ENCODE measurements around the gene SLC25A12. TPM values are rescaled to one million over a fixed set of nuclear protein-coding genes. Genes with fewer than 3 reads are reported as not detected.

The SLC25A12 gene, protein sequence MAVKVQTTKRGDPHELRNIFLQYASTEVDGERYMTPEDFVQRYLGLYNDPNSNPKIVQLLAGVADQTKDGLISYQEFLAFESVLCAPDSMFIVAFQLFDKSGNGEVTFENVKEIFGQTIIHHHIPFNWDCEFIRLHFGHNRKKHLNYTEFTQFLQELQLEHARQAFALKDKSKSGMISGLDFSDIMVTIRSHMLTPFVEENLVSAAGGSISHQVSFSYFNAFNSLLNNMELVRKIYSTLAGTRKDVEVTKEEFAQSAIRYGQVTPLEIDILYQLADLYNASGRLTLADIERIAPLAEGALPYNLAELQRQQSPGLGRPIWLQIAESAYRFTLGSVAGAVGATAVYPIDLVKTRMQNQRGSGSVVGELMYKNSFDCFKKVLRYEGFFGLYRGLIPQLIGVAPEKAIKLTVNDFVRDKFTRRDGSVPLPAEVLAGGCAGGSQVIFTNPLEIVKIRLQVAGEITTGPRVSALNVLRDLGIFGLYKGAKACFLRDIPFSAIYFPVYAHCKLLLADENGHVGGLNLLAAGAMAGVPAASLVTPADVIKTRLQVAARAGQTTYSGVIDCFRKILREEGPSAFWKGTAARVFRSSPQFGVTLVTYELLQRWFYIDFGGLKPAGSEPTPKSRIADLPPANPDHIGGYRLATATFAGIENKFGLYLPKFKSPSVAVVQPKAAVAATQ
- polyA plus RNA-seq (2013), result 20.1 TPM

DNA sequence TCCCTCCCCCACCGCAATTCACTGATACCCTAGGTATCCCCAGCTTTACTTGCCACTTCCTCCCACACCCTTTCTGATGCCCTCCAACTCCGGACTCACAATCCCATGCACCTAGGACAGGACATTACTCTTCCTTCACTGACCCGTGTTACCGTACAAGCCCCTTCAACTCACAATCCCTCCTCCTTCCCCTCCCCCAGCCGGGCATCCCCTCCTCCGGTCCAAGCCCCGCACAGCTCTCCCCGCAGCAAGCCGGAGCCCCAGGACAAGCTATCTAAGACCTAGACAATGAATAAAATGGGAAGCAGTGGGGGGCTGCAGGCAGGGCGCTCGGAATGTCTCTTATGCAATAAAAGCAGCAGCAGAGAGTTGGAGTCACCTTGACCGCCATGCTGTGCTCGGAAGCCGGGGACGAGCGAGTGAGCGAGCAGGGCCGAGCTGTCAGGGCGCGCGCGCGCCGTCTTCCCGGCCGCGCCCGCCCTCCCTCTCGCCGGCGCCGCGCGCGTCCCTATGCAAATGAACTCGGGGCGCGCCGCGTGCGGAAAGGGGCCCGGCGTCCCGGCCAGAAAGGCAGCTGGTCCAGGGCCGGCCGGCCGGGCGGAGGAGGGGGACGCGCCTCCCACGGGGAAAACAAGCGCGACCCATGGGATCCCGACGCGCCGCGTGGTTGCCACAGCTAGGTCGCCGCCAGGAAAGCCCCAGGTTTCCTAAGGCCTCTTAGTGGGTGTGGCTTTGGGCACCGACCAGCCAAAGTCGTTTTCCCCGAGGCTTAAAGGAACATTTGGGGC, at the start of gene SLC25A12:
TSS of gene SLC25A12 (minus strand) at position 421 of the 788 bp plus-strand sequence. CDS start at position 391, 30 bp downstream.
- Histone ChIP-seq H3K27ac (ENCODE audit: insufficient read depth in 1 of 2, low read depth in 1 of 2, low read length in 2 of 2, poor library complexity in 1 of 2, severe bottlenecking in 2 of 2) (peak within 1 kb of the TSS; percentile 69 to 89), H3K4me3 (ENCODE audit: control insufficient read depth in 1 of 7, extremely low read depth in 1 of 7, insufficient read depth in 4 of 7, low read depth in 2 of 7, low read length in 6 of 7) (peak within 1 kb of the TSS; percentile 82 to 96 (median 91)), H3K9me3 (ENCODE audit: control extremely low read depth in 1 of 5, control insufficient read depth in 4 of 5, insufficient read depth in 2 of 5, low read depth in 1 of 5, low read length in 4 of 5) (no peaks in the 10 kb centered on the region), H3K36me3 (ENCODE audit: control insufficient read depth in 4 of 4, insufficient read depth in 4 of 4, low read length in 3 of 4) (peaks cover 2 to 7% (median 4%) of the 10 kb centered on the region in 4 experiments), H3K4me1 (ENCODE audit: control extremely low read depth in 1 of 4, control insufficient read depth in 4 of 4, insufficient read depth in 4 of 4, low read length in 3 of 4) (peaks cover 9 to 17% (median 12%) of the 10 kb centered on the region in 4 experiments), H3K27me3 (replicated peaks in 2 of 5; ENCODE audit: control insufficient read depth in 4 of 5, insufficient read depth in 5 of 5, low read length in 4 of 5) (no peaks in the 10 kb centered on the region)
- peak; percentile 66 to 83 (median 68) for DNase-seq
- 0% methylated on average over 58 of the region's 63 CpGs for WGBS (ENCODE audit: insufficient coverage)
- CTCF ChIA-PET, result interaction anchor here (0.9 to 1.0 kb wide), 2 partner anchors 11 to 28 kb away, joined by 3 read pairs; partner anchors contain the start of gene HAT1
- POLR2A ChIA-PET, result no interaction called here

DNA sequence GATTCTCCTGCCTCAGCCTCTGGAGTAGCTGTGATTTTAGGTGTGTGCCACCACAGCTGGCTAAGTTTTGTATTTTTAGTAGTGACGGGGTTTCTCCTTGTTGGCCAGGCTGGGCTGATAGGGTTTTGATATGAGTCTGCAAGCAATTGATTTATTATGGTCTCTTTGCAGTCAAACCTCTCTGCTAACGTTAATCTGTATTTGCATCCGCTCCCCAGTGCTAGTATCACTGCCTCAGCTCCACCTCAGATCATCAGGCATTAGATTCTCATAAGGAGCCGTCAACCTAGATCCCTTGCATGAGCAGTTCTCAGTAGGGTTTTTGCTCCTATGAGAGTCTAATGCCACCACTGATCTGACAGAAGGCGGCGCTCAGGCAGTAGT, 47.3 kb upstream of the SLC25A12 start:
- Histone ChIP-seq H3K27me3 (replicated peaks in 2 of 5; ENCODE audit: control insufficient read depth in 4 of 5, insufficient read depth in 5 of 5, low read length in 4 of 5) (no peaks in the 10 kb centered on the region), H3K4me1 (ENCODE audit: control extremely low read depth in 1 of 4, control insufficient read depth in 4 of 4, insufficient read depth in 4 of 4, low read length in 3 of 4) (peaks cover 0 to 9% (median 0%) of the 10 kb centered on the region in 4 experiments), H3K4me3 (ENCODE audit: control insufficient read depth in 1 of 7, extremely low read depth in 1 of 7, insufficient read depth in 4 of 7, low read depth in 2 of 7, low read length in 6 of 7) (no peak overlapping the region), H3K36me3 (ENCODE audit: control insufficient read depth in 4 of 4, insufficient read depth in 4 of 4, low read length in 3 of 4) (peaks cover 1 to 8% (median 5%) of the 10 kb centered on the region in 4 experiments), H3K9me3 (ENCODE audit: control extremely low read depth in 1 of 5, control insufficient read depth in 4 of 5, insufficient read depth in 2 of 5, low read depth in 1 of 5, low read length in 4 of 5) (peaks cover 0 to 7% (median 0%) of the 10 kb centered on the region in 5 experiments), H3K27ac (ENCODE audit: insufficient read depth in 1 of 2, low read depth in 1 of 2, low read length in 2 of 2, poor library complexity in 1 of 2, severe bottlenecking in 2 of 2) (no peak overlapping the region)
- no peak for DNase-seq
- ChIA-PET POLR2A (no interaction called here), CTCF (interaction anchor here (1.1 kb wide), 1 partner anchor 20 kb away, joined by 3 read pairs; the partner anchor contains the start of gene HAT1)
- 100% methylated on average over 4 of the region's 6 CpGs for WGBS (ENCODE audit: insufficient coverage)

DNA sequence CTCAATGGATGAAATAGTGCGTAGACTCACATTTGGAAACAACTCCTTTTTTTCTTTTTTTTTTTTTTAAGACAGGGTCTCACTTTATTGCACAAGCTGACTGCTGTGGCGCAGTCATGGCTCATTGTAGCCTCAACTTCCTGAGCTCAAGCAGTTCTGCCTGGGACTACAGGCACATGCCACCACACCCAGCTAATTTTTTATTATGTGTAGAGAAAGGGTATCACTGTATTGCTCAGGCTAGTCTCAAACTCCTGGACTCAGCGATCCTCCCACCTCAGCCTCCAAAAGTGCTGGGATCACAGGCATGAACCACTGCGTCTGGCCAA, 45.7 kb upstream of the SLC25A12 start:
- no peak overlapping the region for H3K27ac ChIP-seq (ENCODE audit: insufficient read depth in 1 of 2, low read depth in 1 of 2, low read length in 2 of 2, poor library complexity in 1 of 2, severe bottlenecking in 2 of 2)
- H3K9me3 ChIP-seq (ENCODE audit: control extremely low read depth in 1 of 5, control insufficient read depth in 4 of 5, insufficient read depth in 2 of 5, low read depth in 1 of 5, low read length in 4 of 5), result peaks cover 0 to 7% (median 0%) of the 10 kb centered on the region in 5 experiments
- CTCF ChIA-PET, result interaction anchor here (1.2 kb wide), 1 partner anchor 30 kb away, joined by 3 read pairs; no protein-coding TSS in a partner anchor
- H3K36me3 ChIP-seq (ENCODE audit: control insufficient read depth in 4 of 4, insufficient read depth in 4 of 4, low read length in 3 of 4), result peaks cover 1 to 8% (median 7%) of the 10 kb centered on the region in 4 experiments
- 94% methylated on average over 3 of the region's 4 CpGs for WGBS (ENCODE audit: insufficient coverage)
- peaks cover 0 to 9% (median 0%) of the 10 kb centered on the region in 4 experiments for H3K4me1 ChIP-seq (ENCODE audit: control extremely low read depth in 1 of 4, control insufficient read depth in 4 of 4, insufficient read depth in 4 of 4, low read length in 3 of 4)
- DNase-seq, result peak in 2 of 3 donors; percentile 25 to 32
- H3K4me3 ChIP-seq (ENCODE audit: control insufficient read depth in 1 of 7, extremely low read depth in 1 of 7, insufficient read depth in 4 of 7, low read depth in 2 of 7, low read length in 6 of 7), result no peak overlapping the region
- H3K27me3 ChIP-seq (replicated peaks in 2 of 5; ENCODE audit: control insufficient read depth in 4 of 5, insufficient read depth in 5 of 5, low read length in 4 of 5), result no peaks in the 10 kb centered on the region
- POLR2A ChIA-PET, result no interaction called here

DNA sequence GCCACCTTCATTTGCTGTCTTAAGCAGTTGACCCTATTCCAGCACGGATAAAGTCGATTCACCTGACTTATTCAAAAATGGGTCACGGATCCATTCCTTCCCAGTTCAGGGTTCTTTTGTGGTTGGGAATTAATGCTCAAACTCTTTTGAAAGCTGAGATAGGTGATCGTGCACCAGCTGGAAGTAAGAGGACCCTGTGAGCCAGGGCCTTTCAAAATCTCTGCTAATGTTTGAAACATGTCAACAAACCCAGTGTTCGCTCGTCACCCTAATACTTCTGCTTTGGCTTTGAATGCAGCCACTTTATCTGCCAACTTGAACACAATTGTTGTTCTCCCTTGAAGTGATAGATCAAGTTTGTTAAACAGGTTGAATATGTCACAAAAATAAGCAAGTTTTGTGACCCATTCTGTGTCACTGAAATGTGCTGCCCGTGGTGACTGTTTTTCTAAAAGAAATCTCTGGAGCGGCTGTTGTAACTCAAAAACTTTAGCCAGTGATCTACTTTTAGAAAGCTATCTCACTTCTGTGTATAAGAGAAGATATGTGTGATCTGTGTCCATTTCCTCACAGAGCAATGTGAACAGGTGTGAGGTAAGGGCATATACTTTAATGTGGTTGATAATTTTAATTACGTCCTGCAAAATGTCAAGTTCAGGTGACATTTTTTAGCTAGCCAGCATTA, 45.2 kb upstream of the SLC25A12 start:
- Histone ChIP-seq H3K27me3 (replicated peaks in 2 of 5; ENCODE audit: control insufficient read depth in 4 of 5, insufficient read depth in 5 of 5, low read length in 4 of 5) (no peaks in the 10 kb centered on the region), H3K9me3 (ENCODE audit: control extremely low read depth in 1 of 5, control insufficient read depth in 4 of 5, insufficient read depth in 2 of 5, low read depth in 1 of 5, low read length in 4 of 5) (peaks cover 0 to 7% (median 0%) of the 10 kb centered on the region in 5 experiments), H3K4me1 (ENCODE audit: control extremely low read depth in 1 of 4, control insufficient read depth in 4 of 4, insufficient read depth in 4 of 4, low read length in 3 of 4) (peaks cover 0 to 9% (median 0%) of the 10 kb centered on the region in 4 experiments), H3K4me3 (ENCODE audit: control insufficient read depth in 1 of 7, extremely low read depth in 1 of 7, insufficient read depth in 4 of 7, low read depth in 2 of 7, low read length in 6 of 7) (no peak overlapping the region), H3K27ac (ENCODE audit: insufficient read depth in 1 of 2, low read depth in 1 of 2, low read length in 2 of 2, poor library complexity in 1 of 2, severe bottlenecking in 2 of 2) (no peak overlapping the region), H3K36me3 (ENCODE audit: control insufficient read depth in 4 of 4, insufficient read depth in 4 of 4, low read length in 3 of 4) (peaks cover 1 to 10% (median 9%) of the 10 kb centered on the region in 4 experiments)
- CTCF ChIA-PET, result interaction anchor here (1.2 kb wide), 1 partner anchor 30 kb away, joined by 3 read pairs; no protein-coding TSS in a partner anchor
- DNase-seq, result no peak
- POLR2A ChIA-PET, result no interaction called here
- 97% methylated on average over 8 of the region's 9 CpGs for WGBS (ENCODE audit: insufficient coverage)

DNA sequence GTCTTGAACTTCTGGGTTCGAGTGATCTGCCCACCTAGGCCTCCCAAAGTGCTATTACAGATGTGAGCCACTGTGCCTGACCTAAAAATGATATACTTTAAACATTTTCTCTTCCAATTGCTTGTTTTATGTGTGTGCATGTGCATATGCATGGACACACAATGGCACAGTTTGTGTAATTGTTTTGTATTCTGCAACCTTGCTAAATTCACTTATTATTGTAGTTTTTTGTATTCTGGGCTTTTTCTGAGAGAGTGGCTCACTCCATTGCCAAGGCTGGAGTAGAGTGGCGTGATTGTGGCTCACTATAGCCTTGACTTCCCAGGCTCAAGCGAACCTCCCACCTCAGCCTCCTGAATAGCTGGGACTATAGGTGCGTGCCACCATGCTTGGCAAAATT, 36.3 kb upstream of the SLC25A12 start:
- H3K27me3 ChIP-seq (replicated peaks in 2 of 5; ENCODE audit: control insufficient read depth in 4 of 5, insufficient read depth in 5 of 5, low read length in 4 of 5), result no peaks in the 10 kb centered on the region
- peaks cover 17 to 56% (median 36%) of the 10 kb centered on the region in 4 experiments for H3K36me3 ChIP-seq (ENCODE audit: control insufficient read depth in 4 of 4, insufficient read depth in 4 of 4, low read length in 3 of 4)
- H3K4me1 ChIP-seq (ENCODE audit: control extremely low read depth in 1 of 4, control insufficient read depth in 4 of 4, insufficient read depth in 4 of 4, low read length in 3 of 4), result no peaks in the 10 kb centered on the region
- H3K4me3 ChIP-seq (ENCODE audit: control insufficient read depth in 1 of 7, extremely low read depth in 1 of 7, insufficient read depth in 4 of 7, low read depth in 2 of 7, low read length in 6 of 7), result no peak overlapping the region
- POLR2A ChIA-PET, result no interaction called here
- peaks cover 0 to 2% (median 0%) of the 10 kb centered on the region in 5 experiments for H3K9me3 ChIP-seq (ENCODE audit: control extremely low read depth in 1 of 5, control insufficient read depth in 4 of 5, insufficient read depth in 2 of 5, low read depth in 1 of 5, low read length in 4 of 5)
- CTCF ChIA-PET, result no interaction called here
- 100% methylated on average over 1 of the region's 4 CpGs for WGBS (ENCODE audit: insufficient coverage)
- no peak overlapping the region for H3K27ac ChIP-seq (ENCODE audit: insufficient read depth in 1 of 2, low read depth in 1 of 2, low read length in 2 of 2, poor library complexity in 1 of 2, severe bottlenecking in 2 of 2)
- DNase-seq, result no peak

DNA sequence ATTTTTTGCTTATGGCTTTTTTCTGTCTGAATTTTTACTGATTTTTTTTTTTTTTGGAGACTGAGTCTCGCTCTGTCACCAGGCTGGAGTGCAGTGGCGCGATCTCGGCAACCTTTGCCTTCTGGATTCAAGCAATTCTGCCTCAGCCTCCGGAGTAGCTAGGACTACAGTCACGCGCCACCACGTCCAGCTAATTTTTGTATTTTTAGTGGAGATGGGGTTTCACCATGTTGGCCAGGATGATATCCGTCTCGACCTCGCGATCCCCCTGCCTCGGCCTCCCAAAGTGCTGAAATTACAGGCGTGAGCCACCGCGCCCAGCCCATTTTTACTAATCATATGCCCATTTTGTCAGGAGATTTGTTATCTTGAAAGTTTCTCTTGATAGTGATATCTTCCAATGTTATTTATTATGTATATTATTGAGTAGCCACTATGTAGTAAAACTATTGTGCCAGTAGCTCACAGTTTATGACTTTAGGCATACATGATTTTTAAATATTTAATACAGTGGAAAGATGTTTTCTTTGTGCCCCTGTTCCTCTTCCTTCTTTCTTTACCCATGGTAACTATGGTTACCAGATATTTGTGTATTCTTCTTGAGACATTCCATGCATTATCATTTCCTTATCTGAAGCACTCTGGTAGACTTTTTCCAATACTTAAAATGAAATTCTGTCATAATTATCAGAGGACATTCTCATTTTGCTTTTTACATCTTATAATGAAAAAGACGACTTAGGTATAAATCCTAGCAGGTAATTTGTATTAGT, 30.3 kb upstream of the SLC25A12 start:
- CTCF ChIA-PET, result interaction anchor here (1.9 kb wide), 1 partner anchor 9 kb away, joined by 6 read pairs; no protein-coding TSS in a partner anchor

More for the DNA sequence above, 30.3 kb upstream of the SLC25A12 start:
- H3K4me3 ChIP-seq (ENCODE audit: control insufficient read depth in 1 of 7, extremely low read depth in 1 of 7, insufficient read depth in 4 of 7, low read depth in 2 of 7, low read length in 6 of 7), result peak overlapping the region in 3 of 7 experiments; percentile 39 to 99 (median 95)
- WGBS (ENCODE audit: insufficient coverage), result 100% methylated on average over 6 of the region's 17 CpGs
- peak overlapping the region; percentile 65 to 96 for H3K27ac ChIP-seq (ENCODE audit: insufficient read depth in 1 of 2, low read depth in 1 of 2, low read length in 2 of 2, poor library complexity in 1 of 2, severe bottlenecking in 2 of 2)
- POLR2A ChIA-PET, result no interaction called here
- DNase-seq, result peak; percentile 19 to 40 (median 34)
- peaks cover 11 to 30% (median 22%) of the 10 kb centered on the region in 4 experiments for H3K4me1 ChIP-seq (ENCODE audit: control extremely low read depth in 1 of 4, control insufficient read depth in 4 of 4, insufficient read depth in 4 of 4, low read length in 3 of 4)
- H3K9me3 ChIP-seq (ENCODE audit: control extremely low read depth in 1 of 5, control insufficient read depth in 4 of 5, insufficient read depth in 2 of 5, low read depth in 1 of 5, low read length in 4 of 5), result no peaks in the 10 kb centered on the region
- no peaks in the 10 kb centered on the region for H3K27me3 ChIP-seq (replicated peaks in 2 of 5; ENCODE audit: control insufficient read depth in 4 of 5, insufficient read depth in 5 of 5, low read length in 4 of 5)
- peaks cover 2 to 30% (median 17%) of the 10 kb centered on the region in 4 experiments for H3K36me3 ChIP-seq (ENCODE audit: control insufficient read depth in 4 of 4, insufficient read depth in 4 of 4, low read length in 3 of 4)
